Uterus (tissue), 4 donors: ENCODE measurements around the gene TPO. TPM values are rescaled to one million over a fixed set of nuclear protein-coding genes. Genes with fewer than 3 reads are reported as not detected.

Experiments
- DNase-seq, 2 donors: peaks; one replicate each; pipeline ENCODE4 v3.0.0-alpha.2; 2019 to 2020
- H3K27ac ChIP-seq, 2 donors: fragments of 200-600 bp; sonication (generic); 1 replicate in 1 of 2; 2 replicates in 1 of 2; pipeline ENCODE4 v1.5.1; 2016 to 2018
- H3K27me3 ChIP-seq, 2 donors: fragments of 200-600 bp; sonication (generic); one replicate each; pipeline ENCODE4 v1.5.1; 2018 to 2019; ENCODE audit warnings: control low read depth in 1 of 2
- H3K36me3 ChIP-seq, 2 donors: fragments of 200-600 bp; sonication (generic); one replicate each; pipeline ENCODE4 v1.5.1; 2019; ENCODE audit warnings: control low read depth in 1 of 2
- H3K4me1 ChIP-seq, 2 donors: fragments of 200-600 bp; sonication (generic); one replicate each; pipeline ENCODE4 v1.5.1; 2018 to 2019; ENCODE audit warnings: control low read depth in 1 of 2
- H3K4me3 ChIP-seq, 2 donors: fragments of 200-600 bp; sonication (generic); 1 replicate in 1 of 2; 2 replicates in 1 of 2; pipeline ENCODE4 v1.5.1; 2018 to 2019; ENCODE audit warnings: mild to moderate bottlenecking in 1 of 2
- H3K9me3 ChIP-seq, 2 donors: fragments of 200-600 bp; sonication (generic); one replicate each; pipeline ENCODE4 v1.5.1; 2019; ENCODE audit warnings: control low read depth in 1 of 2
- CTCF ChIP-seq, 4 experiments: fragments of 200-600 bp in 2 of 4; fragments of 450-650 bp in 2 of 4; sonication (generic) in 2 of 4; IDR thresholded peaks; one replicate each; pipeline ENCODE4 v1.5.1; 2016 to 2019; ENCODE audit warnings: antibody characterized with exemption in 4 of 4, mild to moderate bottlenecking in 2 of 4, moderate library complexity in 1 of 4
- POLR2A ChIP-seq, 2 donors: fragments of 450-650 bp; IDR thresholded peaks; one replicate each; pipeline ENCODE4 v1.6.1; 2016; ENCODE audit warnings: antibody characterized with exemption in 2 of 2, mild to moderate bottlenecking in 1 of 2, moderate library complexity in 1 of 2
- intact Hi-C: fragments of 100-400 bp; cut with DNase I; formaldehyde crosslinking; loops from one replicate; pipeline ENCODE4 v1.15.1; 2023; ENCODE audit warnings: low total_unique reads
- total RNA-seq, 4 donors: library from RNA; depleted of rRNA in 3 of 4; stranded (reverse); fragments of >200 nt in 3 of 4; gene quantifications; one replicate each; pipeline versions ENCODE4 v1.1.0 to v1.2.4, GENCODE V29; 2014 to 2023
- donor health status: DM: yes; HTN: yes; CAD: no.

TPO gene
- total RNA-seq, 4 donors from 2014 or later = 4.4 TPM; not detected in 3

- H3K4me3 ChIP-seq = no peak overlapping the region
- H3K27me3 ChIP-seq = no peaks in the 10 kb centered on the region
- H3K27ac ChIP-seq = no peak overlapping the region
- H3K36me3 ChIP-seq = no peaks in the 10 kb centered on the region
- no peak for DNase-seq
- no peaks in the 10 kb centered on the region for H3K9me3 ChIP-seq
- TF ChIP-seq POLR2A (IDR thresholded peaks at IDR 0.05) = no peak
- TF ChIP-seq CTCF (IDR thresholded peaks at IDR 0.05) = no peak
- intact Hi-C loops = no loop called here
- H3K4me1 ChIP-seq = no peaks in the 10 kb centered on the region
Observed at GRCh38 chr2:1394709-1395408, 18.4 kb upstream of the TPO start.

DNA sequence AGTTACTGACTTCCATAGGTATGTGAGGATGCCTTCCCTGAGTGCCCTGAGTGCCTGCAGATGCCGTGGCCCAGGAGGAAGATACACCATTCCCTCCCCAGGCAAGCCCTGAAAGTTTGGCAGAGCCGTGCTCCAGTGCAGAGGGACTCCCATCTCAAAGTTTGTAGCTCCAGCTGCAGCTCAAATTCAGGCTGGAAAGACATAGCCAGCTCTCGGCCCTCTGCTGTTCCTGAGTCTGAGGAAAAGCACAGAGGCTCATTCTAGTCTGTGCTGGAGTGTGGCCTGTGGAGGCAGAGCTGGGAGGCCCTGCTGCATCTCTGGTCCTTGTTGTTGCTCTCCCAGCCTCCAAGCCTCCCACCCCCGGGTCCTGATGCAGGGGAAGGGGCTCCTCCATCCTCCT, 15.9 kb upstream of the TPO start:
- Histone ChIP-seq H3K4me3 (no peak overlapping the region), H3K27ac (no peak overlapping the region), H3K36me3 (no peaks in the 10 kb centered on the region), H3K27me3 (no peaks in the 10 kb centered on the region), H3K9me3 (no peaks in the 10 kb centered on the region), H3K4me1 (no peaks in the 10 kb centered on the region)
- TF ChIP-seq CTCF (IDR thresholded peaks at IDR 0.05) = no peak
- no peak for TF ChIP-seq POLR2A (IDR thresholded peaks at IDR 0.05)
- intact Hi-C loops = no loop called here
- DNase-seq = no peak

DNA sequence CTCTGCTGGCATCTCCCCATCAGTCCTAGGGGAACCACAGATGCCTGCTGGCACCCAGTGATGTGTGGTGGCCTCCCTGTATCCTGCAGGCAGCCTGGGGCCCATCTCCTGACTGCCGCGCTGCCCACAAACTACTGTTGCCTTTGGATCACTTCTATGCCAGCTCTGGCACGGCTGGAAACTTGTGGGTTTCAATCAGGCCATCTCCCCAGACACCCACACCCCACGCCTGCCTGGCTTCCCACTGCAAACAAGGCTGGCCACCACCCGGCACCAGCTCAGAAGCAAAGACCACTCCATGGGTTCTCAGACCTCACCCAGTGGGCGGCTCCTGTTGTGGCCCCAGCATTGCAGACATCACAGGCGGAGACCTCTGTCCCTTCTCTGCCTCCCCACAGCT, 15.1 kb upstream of the TPO start:
- Histone ChIP-seq H3K9me3 (no peaks in the 10 kb centered on the region), H3K27ac (no peak overlapping the region), H3K4me3 (no peak overlapping the region), H3K36me3 (no peaks in the 10 kb centered on the region), H3K27me3 (no peaks in the 10 kb centered on the region), H3K4me1 (no peaks in the 10 kb centered on the region)
- no peak for DNase-seq
- intact Hi-C loops = no loop called here
- TF ChIP-seq POLR2A (IDR thresholded peaks at IDR 0.05) = no peak
- TF ChIP-seq CTCF (IDR thresholded peaks at IDR 0.05) = no peak

DNA sequence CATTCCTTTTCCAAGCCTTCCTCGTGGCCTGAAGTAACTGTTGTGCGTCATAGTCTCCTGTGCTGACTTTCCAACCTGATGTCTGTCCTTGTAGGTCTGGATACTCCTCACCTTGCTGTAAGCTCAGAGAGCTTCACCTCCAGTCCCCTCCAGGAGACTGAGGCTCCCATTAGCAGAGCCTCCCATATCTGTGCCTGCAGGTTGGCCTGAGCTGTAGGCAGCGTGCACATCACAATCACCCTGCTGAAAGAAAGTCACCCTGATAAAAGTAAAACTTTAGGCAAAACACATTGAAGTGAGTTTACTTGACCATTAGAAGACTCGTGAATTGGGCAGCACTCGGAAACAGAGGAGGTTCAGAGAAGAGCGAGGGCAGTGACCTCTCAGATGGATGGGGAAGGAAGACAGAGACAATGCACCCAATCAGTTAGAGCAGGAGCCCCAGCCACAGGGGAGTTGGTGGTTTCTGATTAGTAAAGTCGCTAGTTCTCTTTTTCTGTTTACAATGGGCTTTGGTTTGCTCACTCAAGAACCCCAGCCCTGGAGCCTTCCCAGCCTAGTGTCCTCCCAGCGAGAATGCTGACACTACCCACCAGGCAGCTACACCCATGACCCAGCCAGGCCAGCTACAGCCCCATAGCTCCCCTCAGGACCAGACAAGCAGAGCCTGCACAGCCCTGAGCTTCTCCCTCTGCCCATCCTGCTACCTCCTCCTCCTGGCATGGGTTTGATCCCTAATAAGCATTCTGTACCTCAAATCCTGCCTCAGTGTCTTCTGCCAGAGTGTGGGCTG, 12.1 kb upstream of the TPO start:
- Histone ChIP-seq H3K27ac (no peak overlapping the region), H3K4me1 (no peaks in the 10 kb centered on the region), H3K4me3 (no peak overlapping the region), H3K9me3 (no peaks in the 10 kb centered on the region), H3K36me3 (no peaks in the 10 kb centered on the region), H3K27me3 (no peaks in the 10 kb centered on the region)
- no peak for DNase-seq
- intact Hi-C loops = no loop called here
- TF ChIP-seq CTCF (IDR thresholded peaks at IDR 0.05) (no peak), POLR2A (IDR thresholded peaks at IDR 0.05) (no peak)

GRCh38 chr2:1402064-1402463, 11.2 kb upstream of the TPO start:
- H3K4me1 ChIP-seq = no peaks in the 10 kb centered on the region
- TF ChIP-seq CTCF (IDR thresholded peaks at IDR 0.05) = no peak
- no peak for TF ChIP-seq POLR2A (IDR thresholded peaks at IDR 0.05)
- H3K27ac ChIP-seq = no peak overlapping the region
- DNase-seq = no peak
- H3K27me3 ChIP-seq = no peaks in the 10 kb centered on the region
- no peaks in the 10 kb centered on the region for H3K9me3 ChIP-seq
- intact Hi-C loops = no loop called here
- H3K4me3 ChIP-seq = no peak overlapping the region
- H3K36me3 ChIP-seq = no peaks in the 10 kb centered on the region
